ENCODE measurements around the gene FAM83E. TPM values are rescaled to one million over a fixed set of nuclear protein-coding genes. Genes with fewer than 3 reads are reported as not detected.

FAM83E gene
- total RNA-seq, 6 donors from 2014 or later: 24.0 to 87.3 (median 43.3) TPM

- ATAC-seq (ENCODE audit: low FRiP score in 2 of 2): no peak
- Histone ChIP-seq H3K4me3 (peak overlapping the region in 3 of 4 donors; percentile 47 to 68 (median 50)), H3K27me3 (no peaks in the 10 kb centered on the region), H3K9me3 (no peaks in the 10 kb centered on the region), H3K27ac (peak overlapping the region; percentile 74 to 92 (median 83)), H3K36me3 (no peaks in the 10 kb centered on the region), H3K4me1 (peaks cover 17 to 23% (median 23%) of the 10 kb centered on the region in 4 donors)
- 9 to 13% methylated on average over 8 to 10 of the region's 10 CpGs for WGBS, 2 donors
- TF ChIP-seq POLR2AphosphoS5 (IDR thresholded peaks at IDR 0.05) (no peak), EP300 (IDR thresholded peaks at IDR 0.05) (no peak), POLR2A (IDR thresholded peaks at IDR 0.05) (no peak), CTCF (IDR thresholded peaks at IDR 0.05) (peak in 1 of 6 experiments; percentile 4)
- no peak for DNase-seq
Observed at GRCh38 chr19:48646722-48647216, 31.9 kb upstream of the FAM83E start.

DNA sequence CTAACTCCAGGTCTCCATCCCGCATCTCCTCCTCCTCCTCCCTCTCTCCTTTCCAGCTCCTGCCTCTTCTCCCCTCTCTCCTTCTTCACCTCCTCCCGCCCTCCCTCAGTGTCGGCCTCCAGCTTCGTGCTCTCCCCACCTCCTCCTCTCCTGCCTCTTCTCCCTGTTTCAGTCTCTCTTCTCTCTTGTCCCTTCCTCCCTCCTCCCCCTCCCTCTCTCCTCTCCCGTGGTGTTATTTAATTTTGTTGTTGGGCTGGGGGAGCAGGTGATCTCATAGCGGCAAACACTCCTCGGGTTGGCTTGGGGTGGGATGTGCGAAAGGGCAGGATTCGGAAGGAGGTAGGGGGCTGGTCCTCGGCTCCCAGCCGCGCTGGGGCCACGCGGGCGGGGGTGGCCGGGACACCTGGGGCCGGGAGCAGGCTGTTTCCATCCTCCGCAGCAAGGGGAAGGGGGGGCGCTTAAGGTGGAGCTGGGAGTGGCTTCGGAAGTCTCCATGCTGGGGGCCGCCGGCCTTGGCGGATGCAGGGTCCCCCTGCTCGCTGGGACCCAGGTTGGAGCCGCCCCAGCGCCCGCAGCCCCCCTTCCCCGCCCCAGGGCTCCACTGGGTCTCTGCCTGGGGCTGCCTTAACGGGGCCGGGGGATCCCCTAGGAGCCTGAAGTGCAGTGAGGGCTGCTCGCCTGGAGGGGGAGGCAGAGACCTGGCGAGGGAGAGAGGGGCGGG lies 31.3 kb upstream of the FAM83E start, which contains the start of gene CA11:
Gene CA11 (minus strand): TSS at position 187 of the 721 bp plus-strand sequence. CDS start 555 bp downstream, outside the sequence.
- Histone ChIP-seq H3K27me3 (no peaks in the 10 kb centered on the region), H3K4me3 (peak within 1 kb of the TSS; percentile 47 to 68 (median 56)), H3K4me1 (peaks cover 17 to 23% (median 23%) of the 10 kb centered on the region in 4 donors), H3K27ac (peak within 1 kb of the TSS; percentile 74 to 92 (median 83)), H3K36me3 (no peaks in the 10 kb centered on the region), H3K9me3 (no peaks in the 10 kb centered on the region)
- WGBS, 2 donors: 1% methylated on average over 20 to 30 of the region's 33 CpGs
- peak; percentile 92 for DNase-seq
- ATAC-seq (ENCODE audit: low FRiP score in 2 of 2): peak; percentile 94 to 96
- TF ChIP-seq EP300 (IDR thresholded peaks at IDR 0.05) (no peak), POLR2A (IDR thresholded peaks at IDR 0.05) (peak in 1 of 4 donors; percentile 37), CTCF (IDR thresholded peaks at IDR 0.05) (peak; percentile 85 to 97 (median 92)), POLR2AphosphoS5 (IDR thresholded peaks at IDR 0.05) (peak in 1 of 2 donors; percentile 30)

DNA sequence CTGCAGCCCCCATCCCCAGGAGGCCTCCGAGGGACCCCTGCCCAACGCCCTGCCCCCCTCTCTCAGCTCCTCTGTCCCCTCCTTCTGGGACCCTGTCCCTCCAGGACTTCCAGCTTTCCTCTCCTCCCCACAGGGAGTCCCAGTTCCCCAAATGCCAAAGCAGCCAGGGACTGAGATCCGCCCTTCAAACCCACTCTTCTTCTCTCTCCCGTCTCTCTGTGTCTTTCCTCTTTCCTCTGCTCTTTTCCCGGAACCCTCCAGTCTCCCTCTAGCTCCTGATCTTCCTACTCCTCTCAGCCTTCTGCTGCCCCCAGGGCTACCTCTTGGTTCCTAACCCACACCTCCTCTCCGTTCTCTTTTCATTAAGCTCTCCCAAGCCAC lies 30.7 kb upstream of the FAM83E start:
- WGBS, 2 donors: 0 to 9% methylated on average over 4 to 6 of the region's 6 CpGs

DNA sequence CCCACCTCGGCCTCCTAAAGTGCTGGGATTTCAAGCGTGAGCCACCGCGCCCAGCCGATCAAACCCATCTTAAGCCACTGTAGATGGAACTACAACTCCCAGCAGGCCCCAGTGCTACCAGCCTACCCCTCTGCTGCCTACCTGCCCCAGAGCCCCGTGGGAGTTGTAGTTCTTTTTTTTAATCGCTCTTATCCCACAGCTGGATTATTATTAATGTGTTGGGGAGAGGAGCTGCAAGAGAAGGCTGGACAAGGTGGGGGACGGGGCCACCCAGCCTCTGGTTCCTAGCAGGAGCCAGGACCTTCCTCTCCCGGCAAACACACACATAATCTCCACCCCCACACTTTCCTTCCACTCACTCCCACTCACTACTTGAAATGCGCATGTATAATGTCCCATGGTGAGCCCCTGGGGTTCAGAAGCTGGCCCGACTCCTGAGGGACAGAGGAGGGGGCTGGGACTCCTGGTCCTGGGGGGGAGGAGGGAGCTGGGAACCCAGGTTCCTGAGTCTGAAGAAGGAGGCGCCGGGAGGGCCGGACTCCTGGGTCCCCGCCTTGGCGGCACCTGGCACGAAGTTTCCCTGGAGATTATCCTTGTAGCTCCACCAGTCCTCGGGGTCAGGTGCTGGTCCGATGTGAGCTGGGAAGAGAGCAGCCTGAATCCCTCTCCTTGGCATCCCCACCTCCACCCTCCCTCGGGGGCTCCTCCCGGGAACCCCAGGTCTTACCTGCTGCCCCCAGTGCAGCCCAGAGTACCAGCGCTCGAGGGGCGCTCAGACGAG lies 30.2 kb upstream of the FAM83E start:
- no peaks in the 10 kb centered on the region for H3K27me3 ChIP-seq
- 8 to 14% methylated on average over 16 to 21 of the region's 25 CpGs for WGBS, 2 donors
- H3K4me3 ChIP-seq: peak overlapping the region in 3 of 4 donors; percentile 47 to 68 (median 50)
- H3K36me3 ChIP-seq: no peaks in the 10 kb centered on the region
- H3K9me3 ChIP-seq: no peaks in the 10 kb centered on the region
- peaks cover 17 to 23% (median 23%) of the 10 kb centered on the region in 4 donors for H3K4me1 ChIP-seq
- no peak for TF ChIP-seq POLR2A (IDR thresholded peaks at IDR 0.05)
- no peak for TF ChIP-seq POLR2AphosphoS5 (IDR thresholded peaks at IDR 0.05)
- TF ChIP-seq CTCF (IDR thresholded peaks at IDR 0.05): no peak
- no peak for TF ChIP-seq EP300 (IDR thresholded peaks at IDR 0.05)
- peak overlapping the region; percentile 74 to 92 (median 83) for H3K27ac ChIP-seq
- ATAC-seq (ENCODE audit: low FRiP score in 2 of 2) (peak; percentile 86 to 90), DNase-seq (peak in 1 of 2 donors; percentile 84)

More for the DNA sequence above, 30.7 kb upstream of the FAM83E start:
- peak in 1 of 2 donors; percentile 28 for ATAC-seq (ENCODE audit: low FRiP score in 2 of 2)
- Histone ChIP-seq H3K27ac (peak overlapping the region; percentile 74 to 92 (median 83)), H3K9me3 (no peaks in the 10 kb centered on the region), H3K27me3 (no peaks in the 10 kb centered on the region), H3K36me3 (no peaks in the 10 kb centered on the region), H3K4me1 (peaks cover 17 to 23% (median 23%) of the 10 kb centered on the region in 4 donors), H3K4me3 (peak overlapping the region in 3 of 4 donors; percentile 47 to 68 (median 50))
- no peak for DNase-seq
- TF ChIP-seq CTCF (IDR thresholded peaks at IDR 0.05): no peak
- TF ChIP-seq EP300 (IDR thresholded peaks at IDR 0.05): no peak
- TF ChIP-seq POLR2AphosphoS5 (IDR thresholded peaks at IDR 0.05): no peak
- TF ChIP-seq POLR2A (IDR thresholded peaks at IDR 0.05): no peak

All from upper lobe of left lung (tissue), 6 donors.